Stimulated activated CD4-positive, alpha-beta T cell treated with anti-CD3 and anti-CD28 coated beads, Interleukin-4, amount 100 ng/mL, for 4 hours (primary cell): ENCODE results near the gene LRRC49.
"Not testable (repeated sequence)": the region's sequence is repeated elsewhere in the genome, so short reads cannot be mapped to it uniquely, and the experiment has no call there.

Source experiments
- DNase-seq, 2 experiments: peaks; one replicate each; pipeline ENCODE4 v3.0.0-alpha.2; 2020

Gene LRRC49, protein sequence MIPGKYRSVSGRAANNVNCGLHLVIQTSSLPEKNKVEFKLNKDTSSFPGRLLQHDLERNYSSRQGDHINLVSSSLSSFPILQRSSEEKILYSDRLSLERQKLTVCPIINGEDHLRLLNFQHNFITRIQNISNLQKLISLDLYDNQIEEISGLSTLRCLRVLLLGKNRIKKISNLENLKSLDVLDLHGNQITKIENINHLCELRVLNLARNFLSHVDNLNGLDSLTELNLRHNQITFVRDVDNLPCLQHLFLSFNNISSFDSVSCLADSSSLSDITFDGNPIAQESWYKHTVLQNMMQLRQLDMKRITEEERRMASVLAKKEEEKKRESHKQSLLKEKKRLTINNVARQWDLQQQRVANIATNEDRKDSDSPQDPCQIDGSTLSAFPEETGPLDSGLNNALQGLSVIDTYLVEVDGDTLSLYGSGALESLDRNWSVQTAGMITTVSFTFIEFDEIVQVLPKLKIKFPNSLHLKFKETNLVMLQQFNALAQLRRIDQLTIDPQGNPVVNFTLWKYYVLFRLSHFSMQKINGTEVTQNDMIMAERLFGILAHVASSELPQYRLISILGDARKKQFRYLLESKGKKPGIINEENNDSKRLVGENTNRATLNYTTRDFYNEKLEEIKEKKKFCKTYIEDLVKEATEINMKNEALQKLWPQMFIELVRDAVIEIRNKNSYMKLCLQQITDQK

DNA sequence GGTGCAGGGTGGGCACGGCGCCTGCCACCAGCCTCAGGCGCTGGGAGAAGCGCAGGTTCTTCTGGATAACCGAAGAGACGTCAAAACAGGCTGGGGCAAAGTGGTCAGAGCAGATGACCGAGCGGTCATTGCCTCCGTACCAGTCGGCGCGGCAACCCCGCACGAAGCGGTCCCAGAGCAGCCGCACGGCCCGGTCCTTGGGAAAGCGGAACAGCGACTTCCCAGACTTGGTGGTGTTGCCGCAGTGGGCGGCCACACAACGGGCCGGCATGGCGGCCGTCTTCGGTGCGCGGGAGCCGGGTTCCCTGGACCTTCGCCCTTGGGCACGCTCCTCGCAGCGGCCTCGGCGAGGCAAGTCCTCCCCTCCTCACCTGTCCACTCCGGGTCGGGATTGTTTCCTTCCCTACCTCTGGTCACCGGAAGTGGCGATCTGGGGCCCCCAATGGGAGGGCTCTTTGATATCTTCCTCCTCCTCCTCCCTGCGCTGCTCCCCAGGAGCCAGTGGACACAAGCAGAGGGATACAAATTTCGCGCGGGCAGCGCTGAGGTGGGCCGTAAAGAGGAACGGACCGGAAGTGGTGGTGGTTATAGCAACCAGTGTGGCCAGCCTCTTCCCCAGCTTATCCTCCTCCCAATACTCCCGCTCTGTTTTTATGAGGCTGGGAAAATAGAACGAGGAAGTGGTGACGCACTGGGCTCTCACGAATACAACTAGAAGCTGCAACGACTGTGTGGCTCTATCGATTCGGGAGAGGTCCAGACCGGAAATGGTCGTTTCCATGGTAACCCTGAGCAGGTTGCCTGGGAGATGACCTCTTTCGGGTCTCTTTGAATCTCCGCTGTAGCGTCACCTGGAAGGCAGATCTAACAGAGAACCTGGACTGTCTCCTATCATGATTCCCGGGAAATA is at the start of gene LRRC49, which contains the start of gene THAP10:
TSS of gene LRRC49 (plus strand) at position 825 of the 910 bp plus-strand sequence. CDS start at position 894, 69 bp downstream.
TSS of gene THAP10 (minus strand) at position 432 of the 910 bp plus-strand sequence. CDS start at position 271, 161 bp downstream.
- peak; percentile 8 to 19 for DNase-seq

- DNase-seq = no peak
These were observed 46.8 kb upstream of the LRRC49 start for GRCh38 chr15:70845602-70846360.

DNA sequence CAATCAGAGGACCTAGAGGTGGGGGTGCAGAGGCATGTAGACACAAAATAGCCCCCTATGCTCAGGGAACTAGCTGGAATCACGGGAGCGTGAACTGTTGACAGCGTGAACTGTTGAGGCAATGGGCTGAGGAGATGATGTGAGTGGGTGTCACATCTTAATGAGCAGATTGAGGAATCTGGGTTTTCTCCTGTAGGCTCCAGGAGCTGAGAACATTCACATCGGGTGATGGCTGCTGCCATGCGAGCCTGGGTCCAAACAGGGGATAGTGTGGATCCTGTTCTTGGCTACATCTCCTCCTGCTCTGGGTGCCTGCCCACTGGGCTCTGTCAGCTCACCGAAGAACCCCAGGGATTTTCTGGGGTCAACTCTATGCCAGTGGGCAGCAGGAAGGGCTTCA is 40.7 kb upstream of the LRRC49 start:
- DNase-seq = no peak

DNA sequence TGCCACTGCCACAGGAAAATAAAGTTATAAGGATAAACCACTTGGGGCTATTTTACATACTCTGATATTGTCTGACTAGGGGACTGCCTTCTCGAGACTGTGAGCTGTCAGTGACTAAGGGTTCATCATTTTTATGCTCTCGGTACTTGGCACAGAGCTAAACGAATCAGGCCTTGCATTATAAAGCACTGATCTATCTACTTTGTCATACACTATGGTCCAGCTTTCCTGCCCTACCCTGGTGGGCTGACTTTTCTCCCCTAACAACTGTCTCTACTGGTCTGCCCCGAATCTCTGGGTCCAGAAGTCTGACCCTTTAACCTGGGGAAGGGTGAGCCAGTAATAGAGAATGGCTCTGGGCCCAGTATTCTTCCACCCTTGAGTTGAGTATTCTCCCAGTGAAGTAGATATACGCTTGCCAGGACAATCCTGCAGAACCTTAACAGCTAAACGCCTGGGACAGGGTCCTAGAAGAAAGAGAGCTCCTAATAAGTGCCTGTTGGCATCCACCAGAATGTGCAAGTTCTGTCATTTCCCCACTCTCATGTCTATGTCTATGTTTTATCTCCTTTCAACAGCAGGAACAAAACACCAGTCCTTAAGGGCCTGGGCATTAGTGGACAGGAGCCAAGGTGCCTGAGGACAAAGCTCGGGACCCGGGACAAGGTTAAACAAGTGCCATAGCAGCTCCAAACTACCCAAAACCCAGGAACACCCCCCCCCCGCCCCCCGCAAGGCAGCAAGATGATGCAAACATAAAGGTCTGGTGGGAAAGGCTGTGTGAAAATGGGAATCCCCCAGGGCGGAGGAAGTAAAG is 39.9 kb upstream of the LRRC49 start:
- no peak for DNase-seq

DNA sequence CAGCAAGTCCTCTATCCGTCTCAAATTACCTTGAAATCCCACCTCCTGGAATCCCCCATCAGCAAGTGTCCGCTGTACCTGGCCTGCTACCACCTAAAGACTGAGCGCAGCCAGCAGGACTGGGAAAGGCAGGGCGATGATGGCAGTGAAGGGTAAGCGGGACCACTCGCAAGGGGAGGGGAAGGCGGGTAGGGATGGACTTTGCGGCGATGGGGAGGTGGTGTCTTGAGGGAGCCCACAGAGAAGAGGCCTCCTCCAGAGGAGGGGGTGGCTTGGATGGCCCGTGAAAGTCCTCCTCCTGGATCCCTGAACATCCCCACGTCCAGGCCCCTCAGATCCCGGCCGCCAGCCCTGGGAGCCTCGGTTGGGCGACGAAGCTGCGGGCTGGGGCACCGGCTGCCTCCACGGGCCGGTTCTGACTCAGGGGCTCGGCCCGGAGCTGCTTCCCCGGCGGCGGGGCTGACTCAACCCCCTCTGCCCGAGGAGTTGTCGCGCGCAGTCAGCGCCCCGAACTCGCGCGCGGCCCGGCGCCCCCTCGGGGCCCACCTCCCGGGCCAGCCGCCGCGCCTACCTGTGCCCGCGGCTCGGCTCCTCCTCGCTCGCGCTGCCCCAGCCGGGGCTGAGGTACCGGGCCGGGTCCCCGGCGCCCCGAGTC is 39.2 kb upstream of the LRRC49 start:
- peak in 1 of 2 experiments; percentile 2 for DNase-seq

DNA sequence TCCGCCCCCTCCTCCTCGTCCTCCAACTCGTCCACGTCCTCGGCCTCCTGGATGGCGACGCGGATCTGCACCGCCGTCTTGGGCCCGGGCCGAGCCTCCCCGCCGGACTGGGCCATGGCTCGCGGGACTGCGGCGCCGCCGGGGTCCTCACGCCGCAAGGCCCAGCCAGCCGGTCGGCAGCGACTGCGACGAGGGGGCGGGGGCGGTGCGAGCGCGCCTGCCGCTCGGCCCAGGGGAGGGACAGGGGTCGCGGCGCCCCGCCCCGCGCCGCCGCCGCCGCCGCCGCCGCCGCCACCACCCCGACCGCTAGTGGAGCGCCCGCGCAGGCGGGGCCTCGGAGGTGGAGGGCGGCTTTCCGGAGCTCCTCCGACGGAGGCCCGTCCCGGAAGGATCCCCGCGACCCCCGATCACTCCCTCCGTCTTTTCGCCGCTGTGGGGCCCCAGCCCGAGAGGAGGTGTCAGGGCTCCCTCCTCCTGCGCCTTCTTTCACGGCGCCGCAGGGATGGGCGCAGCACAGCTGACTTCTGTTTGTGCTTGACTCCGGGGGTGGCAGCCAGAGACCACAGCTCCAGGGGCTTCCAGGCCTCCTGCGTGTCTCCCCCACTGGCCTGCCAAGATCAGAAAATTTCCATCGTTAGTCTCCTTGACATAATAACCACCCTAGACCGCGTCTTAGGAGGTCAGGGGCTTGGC is 38.5 kb upstream of the LRRC49 start, which contains the start of gene LARP6:
TSS of gene LARP6 (minus strand) at position 185 of the 693 bp plus-strand sequence. CDS start at position 116, 69 bp downstream.
- peak; percentile 31 to 37 for DNase-seq

DNA sequence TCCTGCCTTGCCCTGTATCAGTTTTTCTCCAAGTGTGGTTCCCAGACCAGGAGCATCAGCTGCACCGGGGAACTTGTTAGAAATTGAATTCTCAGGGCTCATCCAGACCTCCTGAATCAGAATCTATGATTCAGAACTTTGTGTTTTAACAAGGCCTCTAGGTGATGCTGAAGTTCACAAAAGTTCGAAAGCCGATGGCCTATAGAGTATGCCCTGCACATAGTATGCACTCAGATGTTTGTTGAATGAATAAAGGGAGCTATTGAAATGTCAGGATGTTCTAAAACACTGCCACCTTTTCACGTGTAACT is 38.0 kb upstream of the LRRC49 start:
- no peak for DNase-seq

- no peak for DNase-seq
These were observed 36.9 kb upstream of the LRRC49 start for GRCh38 chr15:70855764-70856163.

DNA sequence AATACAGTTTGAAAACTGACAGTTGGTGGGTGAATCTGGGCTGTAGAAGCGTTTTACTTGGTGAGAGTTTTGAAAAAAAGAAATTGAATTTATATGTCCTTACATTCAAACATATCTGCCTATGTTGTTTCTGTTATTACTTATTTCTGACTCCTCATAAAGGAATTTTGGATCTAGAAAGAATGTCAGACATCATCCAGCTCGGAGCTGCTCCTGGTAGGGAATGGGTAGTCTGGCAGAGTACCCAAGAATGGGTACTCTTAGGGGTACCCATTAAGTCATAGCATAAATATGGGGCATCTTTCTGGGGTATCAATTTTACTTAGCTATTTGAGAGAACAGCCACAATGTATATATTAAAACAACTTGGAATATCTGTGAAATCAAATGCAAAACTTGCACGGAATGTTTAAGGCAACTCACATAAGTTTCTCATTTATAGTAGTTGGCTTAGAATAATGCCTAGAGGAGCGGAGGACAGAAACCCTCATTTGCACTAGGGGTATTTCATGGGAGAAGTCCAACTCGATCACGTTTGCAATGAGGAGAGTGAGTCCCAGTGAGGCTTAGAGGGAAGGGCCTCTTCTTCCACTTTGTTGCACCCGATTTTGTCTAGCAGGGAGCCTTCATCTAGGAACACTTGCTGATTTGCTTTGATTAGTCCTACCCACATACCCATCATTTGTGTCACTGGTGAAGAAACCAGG is 36.3 kb upstream of the LRRC49 start:
- DNase-seq = no peak

GRCh38 chr15:70856884-70857561 is 35.6 kb upstream of the LRRC49 start:
- no peak for DNase-seq

DNA sequence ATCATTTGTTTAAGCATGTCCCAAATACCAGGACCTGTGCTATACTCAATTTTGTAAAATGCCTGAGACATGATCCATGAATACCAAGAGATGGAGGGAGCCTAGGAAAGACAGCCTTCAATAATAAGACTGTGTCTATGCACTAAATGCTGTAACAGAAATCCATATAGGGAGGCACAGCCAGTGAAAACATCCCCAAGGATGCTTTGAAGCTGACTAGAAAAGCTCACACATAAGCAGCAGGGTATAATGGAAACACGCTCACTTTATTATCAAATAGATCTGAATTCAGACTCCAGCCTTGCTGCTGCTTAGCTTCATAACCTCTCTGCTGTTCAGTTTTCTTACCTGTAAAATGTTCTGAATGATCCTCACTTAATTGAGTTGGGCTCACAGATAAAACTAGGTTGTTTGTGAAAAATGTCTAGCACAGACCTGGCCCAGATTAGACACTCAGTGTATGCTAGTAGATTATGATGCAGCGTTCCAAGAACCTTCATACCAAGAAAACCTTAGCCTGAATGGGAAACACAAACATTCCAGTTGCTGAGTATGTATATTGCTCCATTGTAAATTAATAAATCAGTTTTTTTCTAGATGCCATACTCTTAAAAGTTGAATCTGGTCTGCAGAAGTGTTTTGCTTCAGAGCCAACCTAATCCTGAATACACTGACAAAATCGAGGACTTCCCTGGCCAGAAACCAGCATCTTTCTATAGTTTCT is 34.9 kb upstream of the LRRC49 start:
- no peak for DNase-seq

GRCh38 chr15:70858614-70859321 is 33.9 kb upstream of the LRRC49 start:
- not testable (repeated sequence) for DNase-seq

GRCh38 chr15:70859322-70859908 is 33.2 kb upstream of the LRRC49 start:
- no peak for DNase-seq

GRCh38 chr15:70859998-70860397 is 32.6 kb upstream of the LRRC49 start:
- no peak for DNase-seq

- DNase-seq = no peak
These were observed 29.0 kb upstream of the LRRC49 start for GRCh38 chr15:70863450-70864218.

GRCh38 chr15:70866982-70867641 is 25.5 kb upstream of the LRRC49 start:
- no peak for DNase-seq
